Adipocyte (in vitro differentiated cells): ENCODE measurements around the gene CCNJL.

Source experiments
- DNase-seq: peaks from one replicate; pipeline ENCODE4 v3.0.0-alpha.2; 2015; ENCODE audit warnings: low read depth
- H3K27me3 ChIP-seq: replicated peaks from 2 replicates; pipeline ENCODE4 v1.7.0; 2013; ENCODE audit warnings: mild to moderate bottlenecking, low read length, moderate library complexity; ENCODE audit not compliant: control insufficient read depth, insufficient read depth
- H3K36me3 ChIP-seq: 2 replicates; pipeline ENCODE4 v1.7.0; 2013; ENCODE audit warnings: low read length, mild to moderate bottlenecking, moderate library complexity; ENCODE audit not compliant: control insufficient read depth, insufficient read depth, severe bottlenecking
- H3K4me1 ChIP-seq: 2 replicates; pipeline ENCODE4 v1.7.0; 2013; ENCODE audit warnings: mild to moderate bottlenecking, low read length, moderate library complexity; ENCODE audit not compliant: control insufficient read depth, insufficient read depth
- H3K4me3 ChIP-seq: 2 replicates; pipeline ENCODE4 v1.7.0; 2013; ENCODE audit warnings: mild to moderate bottlenecking, low read length, moderate library complexity
- H3K9ac ChIP-seq: 2 replicates; pipeline ENCODE4 v1.7.0; 2013; ENCODE audit warnings: mild to moderate bottlenecking, low read length, moderate library complexity
- H3K9me3 ChIP-seq: 2 replicates; pipeline ENCODE4 v1.7.0; 2013; ENCODE audit warnings: mild to moderate bottlenecking, low read length, moderate library complexity; ENCODE audit not compliant: control insufficient read depth

The CCNJL gene

DNA sequence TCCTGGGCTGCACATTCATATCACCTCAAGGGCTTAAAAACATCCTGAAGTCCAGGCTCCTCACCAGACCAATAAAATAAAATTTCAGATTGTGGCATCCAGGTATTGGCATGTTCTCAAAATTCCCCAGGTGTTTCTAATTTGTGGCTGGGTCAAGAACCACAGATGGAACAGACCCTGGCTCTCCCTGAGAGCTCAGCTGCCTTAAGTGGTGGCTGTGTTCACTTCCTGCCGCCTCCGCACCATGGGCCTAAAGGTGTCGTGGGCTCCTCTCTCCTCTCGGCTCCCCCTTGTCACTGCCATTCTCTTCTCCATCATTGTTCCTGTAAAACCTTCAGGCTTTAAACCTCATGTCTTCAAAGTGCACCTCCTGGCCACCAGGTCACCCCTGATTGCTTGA is 17.8 kb upstream of the CCNJL start:
- H3K9me3 ChIP-seq, result no peaks in the 10 kb centered on the region
- DNase-seq, result no peak
- H3K36me3 ChIP-seq, result no peaks in the 10 kb centered on the region
- H3K4me1 ChIP-seq, result peaks cover 15% of the 10 kb centered on the region
- no peak overlapping the region for H3K9ac ChIP-seq
- no peak overlapping the region for H3K4me3 ChIP-seq
- peaks cover 15% of the 10 kb centered on the region for H3K27me3 ChIP-seq

DNA sequence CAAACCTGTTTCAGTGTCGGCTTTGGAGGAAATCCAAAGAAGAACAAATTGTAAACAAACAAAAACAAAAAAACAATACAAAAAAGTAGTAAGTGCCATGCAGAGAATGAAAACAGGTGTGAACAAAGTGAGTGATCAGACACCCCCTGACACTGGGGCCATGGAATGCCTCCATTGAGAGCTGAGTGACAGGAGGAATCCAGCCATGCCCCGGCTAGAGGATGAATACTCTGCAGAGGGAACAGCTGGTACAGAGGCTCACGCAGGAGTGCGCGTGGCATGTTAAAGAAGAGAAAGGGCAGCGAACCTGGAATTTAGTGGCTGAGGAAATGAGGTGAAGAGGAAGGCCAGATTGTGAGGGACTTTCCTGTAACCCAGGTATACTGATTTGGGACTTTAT is 15.5 kb upstream of the CCNJL start:
- Histone ChIP-seq H3K9ac (no peak overlapping the region), H3K36me3 (no peaks in the 10 kb centered on the region), H3K4me3 (no peak overlapping the region), H3K9me3 (no peaks in the 10 kb centered on the region), H3K27me3 (peaks cover 15% of the 10 kb centered on the region), H3K4me1 (peaks cover 6% of the 10 kb centered on the region)
- DNase-seq, result no peak

DNA sequence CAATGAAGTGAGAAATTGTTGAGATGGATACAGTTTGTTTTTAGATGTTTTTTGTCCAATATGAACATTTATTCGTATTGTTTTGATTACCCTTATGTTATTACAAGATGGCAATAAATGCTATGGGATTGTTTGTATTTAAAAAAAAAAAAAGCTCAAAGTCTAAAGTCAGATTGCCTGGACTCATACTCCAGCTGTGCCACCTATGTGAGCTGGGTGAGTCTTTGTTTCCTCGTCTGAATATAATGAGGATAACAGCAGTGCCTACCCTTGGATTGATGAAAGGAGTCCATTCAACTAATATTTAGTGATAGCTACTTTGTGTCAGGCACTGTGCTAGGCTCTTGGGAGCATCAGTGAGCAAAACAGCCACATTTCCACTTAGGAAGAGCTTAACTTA is 14.6 kb upstream of the CCNJL start:
- H3K36me3 ChIP-seq, result no peaks in the 10 kb centered on the region
- H3K27me3 ChIP-seq, result peaks cover 17% of the 10 kb centered on the region
- no peak overlapping the region for H3K4me3 ChIP-seq
- no peaks in the 10 kb centered on the region for H3K9me3 ChIP-seq
- DNase-seq, result no peak
- no peak overlapping the region for H3K9ac ChIP-seq
- peaks cover 6% of the 10 kb centered on the region for H3K4me1 ChIP-seq

DNA sequence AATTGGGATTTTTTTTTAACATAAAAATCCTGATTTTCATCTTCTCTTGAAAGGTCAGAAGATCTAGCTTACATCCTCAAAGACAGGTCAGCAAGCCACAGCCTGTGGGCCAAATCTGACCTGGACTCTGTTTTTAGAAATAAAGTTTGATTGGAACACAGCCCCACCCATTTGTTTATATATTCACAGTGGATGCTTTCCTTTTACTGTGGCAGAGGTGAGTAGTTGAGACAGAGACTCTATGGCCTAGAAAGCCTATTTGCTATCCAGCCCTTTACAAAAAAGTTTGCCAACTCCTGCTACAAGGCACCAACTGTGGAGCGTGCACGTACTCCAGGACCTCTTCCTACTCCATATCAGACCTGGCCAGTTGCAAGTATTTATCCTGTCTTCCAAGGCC is 13.4 kb upstream of the CCNJL start:
- Histone ChIP-seq H3K36me3 (no peaks in the 10 kb centered on the region), H3K9ac (no peak overlapping the region), H3K9me3 (no peaks in the 10 kb centered on the region), H3K4me1 (peaks cover 6% of the 10 kb centered on the region), H3K27me3 (peaks cover 20% of the 10 kb centered on the region), H3K4me3 (no peak overlapping the region)
- DNase-seq, result no peak

DNA sequence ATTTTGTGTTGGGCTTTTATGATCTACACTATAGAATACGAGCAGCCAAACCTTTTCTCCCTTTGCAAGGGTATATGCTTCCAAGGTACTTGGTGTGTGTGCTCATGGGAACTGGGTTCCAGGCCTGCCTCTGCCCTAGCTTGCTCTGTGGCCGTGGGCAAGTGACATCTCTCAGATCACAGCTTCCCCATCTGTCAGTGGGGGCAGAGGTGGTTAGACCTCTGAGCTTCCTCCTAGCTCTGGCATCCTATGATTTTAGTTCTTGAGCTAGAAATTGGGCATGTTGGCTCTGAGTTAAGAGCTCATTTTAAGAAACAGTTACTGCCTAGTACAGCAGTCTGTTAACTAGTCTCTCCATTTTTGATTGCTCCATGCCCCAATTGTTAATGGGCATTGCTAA is 12.5 kb upstream of the CCNJL start:
- Histone ChIP-seq H3K4me1 (peaks cover 6% of the 10 kb centered on the region), H3K9ac (no peak overlapping the region), H3K9me3 (no peaks in the 10 kb centered on the region), H3K36me3 (no peaks in the 10 kb centered on the region), H3K4me3 (no peak overlapping the region), H3K27me3 (peaks cover 26% of the 10 kb centered on the region)
- DNase-seq, result no peak

DNA sequence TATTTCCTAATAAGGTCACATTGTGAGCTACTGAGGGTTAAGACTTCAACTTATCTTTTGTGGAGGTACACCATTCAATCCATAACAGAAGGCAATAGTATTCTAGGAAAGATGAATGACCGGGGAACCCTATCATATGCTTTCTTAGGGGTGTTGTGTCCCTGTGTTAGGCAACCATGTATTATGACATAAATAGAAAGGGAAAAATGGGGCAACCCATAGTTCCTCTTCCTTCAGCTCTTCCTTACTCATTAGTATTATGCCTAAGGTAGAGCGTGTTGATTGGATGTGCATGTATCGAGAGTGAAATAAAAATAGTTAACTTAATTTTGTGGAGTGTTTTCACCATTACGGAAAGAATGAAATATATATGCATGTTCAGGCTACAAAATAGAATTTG is 6.0 kb upstream of the CCNJL start:
- Histone ChIP-seq H3K9ac (no peak overlapping the region), H3K4me3 (no peak overlapping the region), H3K36me3 (no peaks in the 10 kb centered on the region), H3K4me1 (no peaks in the 10 kb centered on the region), H3K9me3 (no peaks in the 10 kb centered on the region), H3K27me3 (peaks cover 25% of the 10 kb centered on the region)
- DNase-seq, result no peak

DNA sequence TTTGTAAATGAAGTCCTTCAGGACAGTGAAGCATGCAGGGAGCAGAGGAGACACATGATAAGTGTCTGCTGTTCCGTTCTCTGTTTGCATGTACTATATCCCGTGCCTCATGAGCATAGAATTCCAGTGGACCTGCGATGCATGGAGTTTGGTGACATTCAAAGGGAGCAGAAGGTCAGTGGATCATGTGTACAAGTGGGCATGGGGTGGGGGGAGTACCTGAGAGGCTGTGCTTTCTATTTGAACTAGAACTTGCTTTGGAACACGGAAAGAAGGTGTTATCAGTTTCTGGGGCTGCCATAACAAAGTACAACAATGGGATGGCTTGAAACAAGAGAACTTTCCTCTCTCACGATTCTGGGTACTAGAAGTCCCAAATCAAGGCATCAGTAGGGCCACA is 5.1 kb upstream of the CCNJL start:
- Histone ChIP-seq H3K4me1 (no peaks in the 10 kb centered on the region), H3K27me3 (peaks cover 35% of the 10 kb centered on the region), H3K4me3 (no peak overlapping the region), H3K9me3 (no peaks in the 10 kb centered on the region), H3K36me3 (no peaks in the 10 kb centered on the region), H3K9ac (no peak overlapping the region)
- DNase-seq, result no peak

DNA sequence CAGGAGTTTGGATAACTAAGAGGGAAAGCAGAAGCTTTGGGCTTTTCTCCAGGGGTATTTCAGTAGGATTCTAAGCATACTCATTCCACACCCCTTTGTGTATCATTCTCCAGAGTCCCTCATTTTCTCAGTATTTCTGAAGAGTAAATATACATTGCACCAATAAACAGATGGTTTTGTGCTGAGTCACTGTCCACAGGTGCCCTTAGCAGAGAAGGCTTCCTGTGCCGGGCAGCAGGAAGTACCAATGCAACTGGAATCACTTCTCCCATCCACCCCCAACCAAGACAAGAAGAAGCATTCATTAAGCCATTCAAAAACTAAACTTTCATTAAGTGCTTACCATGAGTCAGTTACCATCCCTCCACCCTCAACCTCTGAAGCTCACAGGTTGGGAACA is 3.6 kb upstream of the CCNJL start:
- H3K4me3 ChIP-seq, result no peak overlapping the region
- no peaks in the 10 kb centered on the region for H3K36me3 ChIP-seq
- H3K27me3 ChIP-seq, result peaks cover 44% of the 10 kb centered on the region
- H3K4me1 ChIP-seq, result peaks cover 3% of the 10 kb centered on the region
- no peaks in the 10 kb centered on the region for H3K9me3 ChIP-seq
- peak; percentile 21 for DNase-seq
- no peak overlapping the region for H3K9ac ChIP-seq

DNA sequence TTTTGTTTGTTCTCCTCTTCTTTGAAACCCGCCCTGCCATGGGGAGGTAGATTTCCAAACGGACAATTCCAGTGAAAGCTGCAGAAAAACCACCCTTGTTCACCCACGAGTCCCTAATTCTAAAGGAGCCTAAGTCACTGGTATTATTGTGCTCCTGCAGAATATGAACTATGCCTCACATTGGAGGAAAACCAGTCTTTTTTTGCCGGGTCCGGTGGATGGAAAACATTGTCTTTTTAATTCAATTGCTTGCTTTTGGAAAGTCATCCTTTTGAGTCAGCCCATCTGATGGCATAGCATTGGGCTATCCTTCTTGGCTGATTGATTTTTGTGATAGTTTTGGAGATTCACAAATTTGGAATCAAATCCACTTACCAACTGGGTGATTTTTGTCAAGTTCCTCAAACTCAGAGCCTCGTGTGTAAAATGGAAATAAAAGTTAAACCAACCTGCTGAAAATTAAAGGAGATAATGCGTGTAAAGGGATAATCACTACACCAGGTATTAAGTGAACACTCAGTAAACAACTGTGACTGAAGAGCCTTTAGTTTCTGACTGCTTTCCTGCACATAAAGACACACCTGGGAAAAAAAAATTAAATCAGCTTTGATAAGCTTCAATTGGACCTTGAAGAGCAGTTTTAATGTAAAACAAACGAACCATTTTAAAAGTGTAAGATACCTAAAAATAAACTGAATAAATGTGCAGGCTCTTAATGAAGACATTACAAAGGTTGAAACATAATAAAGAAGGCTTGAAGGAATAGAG is 780 bp upstream of the CCNJL start:
- Histone ChIP-seq H3K4me3 (peak overlapping the region; percentile 52), H3K9ac (no peak overlapping the region), H3K4me1 (peaks cover 3% of the 10 kb centered on the region), H3K9me3 (no peaks in the 10 kb centered on the region), H3K27me3 (peaks cover 52% of the 10 kb centered on the region), H3K36me3 (no peaks in the 10 kb centered on the region)
- no peak for DNase-seq

DNA sequence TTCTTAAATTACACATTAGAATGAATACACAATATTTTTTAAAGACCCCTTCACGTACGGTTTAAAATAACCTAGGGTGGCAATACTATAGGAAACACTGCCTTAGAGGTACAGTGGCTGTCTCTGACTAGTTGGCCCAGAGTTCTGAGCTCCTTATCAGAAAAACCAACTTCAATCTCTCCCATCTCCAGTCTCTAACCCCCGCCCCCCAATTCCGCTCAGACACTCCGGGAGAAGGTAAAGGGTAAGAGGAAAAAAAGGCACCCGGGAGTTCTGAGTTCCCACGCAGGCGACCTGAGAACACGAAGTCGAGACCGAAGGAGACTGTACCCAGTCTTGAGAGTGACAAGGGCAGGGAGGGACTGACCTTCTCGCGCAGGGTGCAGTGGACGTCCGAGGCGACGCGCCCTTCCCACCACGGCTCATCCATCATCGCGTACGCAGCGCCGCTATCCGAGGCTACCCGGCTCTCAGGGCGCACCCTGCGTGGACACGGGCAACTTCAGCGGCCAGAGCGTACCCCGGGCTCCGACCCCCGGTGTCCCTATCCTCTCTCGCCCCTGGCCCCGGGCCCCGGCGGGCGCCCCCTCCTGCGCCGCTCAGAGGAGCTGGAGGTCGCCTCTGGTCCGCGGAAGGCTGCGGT is 752 bp downstream of the CCNJL start:
- Histone ChIP-seq H3K4me1 (peaks cover 3% of the 10 kb centered on the region), H3K9me3 (no peaks in the 10 kb centered on the region), H3K27me3 (peaks cover 65% of the 10 kb centered on the region), H3K36me3 (no peaks in the 10 kb centered on the region), H3K4me3 (peak overlapping the region; percentile 52), H3K9ac (no peak overlapping the region)
- DNase-seq, result peak; percentile 64

DNA sequence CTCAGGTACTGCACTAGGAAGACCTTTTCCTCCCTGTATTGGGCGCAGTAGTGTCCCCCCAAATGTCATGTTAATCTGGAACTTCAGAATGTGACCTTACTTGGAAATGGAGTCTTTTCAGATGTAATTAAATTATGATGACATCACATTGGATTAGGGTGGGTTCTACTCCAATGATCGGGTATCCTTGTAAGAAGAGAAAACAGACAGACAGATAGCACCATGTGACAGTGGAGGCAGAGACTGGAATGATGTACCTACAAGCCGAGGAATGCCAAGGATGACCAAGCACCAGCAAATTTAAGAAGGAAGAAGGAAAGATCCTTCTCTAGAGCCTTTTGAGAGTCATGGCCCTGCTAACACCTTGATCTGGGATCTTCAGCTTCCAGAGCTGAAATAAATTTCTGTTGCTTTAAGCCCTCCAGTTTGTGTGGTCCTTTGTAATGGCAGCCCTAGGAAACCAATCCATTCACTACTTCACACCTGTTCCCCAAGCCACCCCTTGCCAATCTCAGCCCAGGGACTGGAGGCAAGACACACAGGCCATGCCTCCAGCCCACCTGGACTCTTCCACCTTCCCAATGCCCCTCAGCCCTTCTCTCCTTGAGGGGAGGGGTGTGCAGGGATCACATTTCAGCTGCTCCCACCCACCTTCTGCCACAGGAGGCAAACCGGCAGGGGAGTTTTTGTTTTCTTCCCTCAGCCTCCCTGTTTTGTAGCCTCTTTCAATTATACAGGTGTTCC is 1.6 kb downstream of the CCNJL start:
- Histone ChIP-seq H3K27me3 (peaks cover 68% of the 10 kb centered on the region), H3K4me3 (no peak overlapping the region), H3K9ac (no peak overlapping the region), H3K4me1 (peaks cover 3% of the 10 kb centered on the region), H3K9me3 (no peaks in the 10 kb centered on the region), H3K36me3 (no peaks in the 10 kb centered on the region)
- no peak for DNase-seq
